ENCODE measurements around the gene MAGI2. TPM values are rescaled to one million over a fixed set of nuclear protein-coding genes. Genes with fewer than 3 reads are reported as not detected.

MAGI2 gene
- total and polyA plus RNA-seq, 9 donors, result 7.1 to 20.4 (median 18.7) TPM

DNA sequence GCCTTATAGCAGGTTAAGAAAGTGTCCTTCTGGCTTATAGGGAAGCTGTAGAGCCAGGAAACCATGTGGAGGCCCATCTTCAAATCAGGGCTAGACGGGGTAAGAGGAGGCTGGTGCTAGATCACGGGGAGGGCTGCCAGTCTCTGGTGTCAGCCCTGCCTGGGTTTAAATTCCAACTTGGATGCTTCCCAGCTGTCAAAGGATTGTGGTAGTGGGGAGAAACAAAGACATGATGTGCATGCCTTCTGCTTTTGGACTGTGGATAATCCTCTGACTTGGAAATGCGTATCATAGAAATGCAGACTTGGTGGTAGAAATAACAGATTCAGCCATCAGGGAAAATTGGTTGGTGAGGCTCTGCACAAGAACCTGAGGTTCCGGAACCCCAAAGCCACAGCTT lies 1329.3 kb downstream of the MAGI2 start:
- intact Hi-C loops (cut with DNase I), result no loop called here
- Histone ChIP-seq H3K36me3 (no peaks in the 10 kb centered on the region), H3K9me3 (no peaks in the 10 kb centered on the region), H3K27me3 (no peaks in the 10 kb centered on the region), H3K27ac (no peak overlapping the region), H3K4me3 (no peak overlapping the region), H3K4me1 (ENCODE audit: insufficient read depth) (no peaks in the 10 kb centered on the region)
- 94% methylated on average over 4 of the region's 4 CpGs for WGBS, 3 donors
- DNase-seq, result no peak
- TF ChIP-seq EP300 (IDR thresholded peaks at IDR 0.05) (no peak), POLR2A (IDR thresholded peaks at IDR 0.05) (no peak)
- TF ChIP-seq, protein P1, sequence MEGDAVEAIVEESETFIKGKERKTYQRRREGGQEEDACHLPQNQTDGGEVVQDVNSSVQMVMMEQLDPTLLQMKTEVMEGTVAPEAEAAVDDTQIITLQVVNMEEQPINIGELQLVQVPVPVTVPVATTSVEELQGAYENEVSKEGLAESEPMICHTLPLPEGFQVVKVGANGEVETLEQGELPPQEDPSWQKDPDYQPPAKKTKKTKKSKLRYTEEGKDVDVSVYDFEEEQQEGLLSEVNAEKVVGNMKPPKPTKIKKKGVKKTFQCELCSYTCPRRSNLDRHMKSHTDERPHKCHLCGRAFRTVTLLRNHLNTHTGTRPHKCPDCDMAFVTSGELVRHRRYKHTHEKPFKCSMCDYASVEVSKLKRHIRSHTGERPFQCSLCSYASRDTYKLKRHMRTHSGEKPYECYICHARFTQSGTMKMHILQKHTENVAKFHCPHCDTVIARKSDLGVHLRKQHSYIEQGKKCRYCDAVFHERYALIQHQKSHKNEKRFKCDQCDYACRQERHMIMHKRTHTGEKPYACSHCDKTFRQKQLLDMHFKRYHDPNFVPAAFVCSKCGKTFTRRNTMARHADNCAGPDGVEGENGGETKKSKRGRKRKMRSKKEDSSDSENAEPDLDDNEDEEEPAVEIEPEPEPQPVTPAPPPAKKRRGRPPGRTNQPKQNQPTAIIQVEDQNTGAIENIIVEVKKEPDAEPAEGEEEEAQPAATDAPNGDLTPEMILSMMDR (IDR thresholded peaks at IDR 0.05), result no peak

DNA sequence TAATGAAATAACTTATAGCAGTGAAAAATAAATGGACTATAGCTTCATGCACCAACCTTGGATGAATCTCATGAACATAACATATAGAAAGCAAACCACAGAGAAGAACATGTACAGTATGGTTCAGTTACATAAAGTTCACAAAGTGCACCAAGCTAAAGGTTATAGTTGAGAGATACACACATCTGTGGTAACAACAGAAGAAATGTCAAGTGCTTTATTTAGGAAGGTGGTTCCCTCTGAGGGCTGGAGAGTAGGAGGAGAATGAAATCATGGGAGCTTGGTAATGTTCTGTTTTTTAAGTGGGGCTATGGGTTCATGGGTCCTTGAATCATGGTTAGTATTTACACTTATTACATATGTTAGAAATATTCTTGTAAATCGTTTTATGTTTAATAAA lies 1331.6 kb downstream of the MAGI2 start:
- intact Hi-C loops (cut with DNase I), result no loop called here
- DNase-seq, result no peak
- H3K27me3 ChIP-seq, result no peaks in the 10 kb centered on the region
- H3K9me3 ChIP-seq, result no peaks in the 10 kb centered on the region
- no peak overlapping the region for H3K27ac ChIP-seq
- no peaks in the 10 kb centered on the region for H3K4me1 ChIP-seq (ENCODE audit: insufficient read depth)
- 55 to 78% (median 57%) methylated on average over 1 of the region's 1 CpG for WGBS, 3 donors
- no peaks in the 10 kb centered on the region for H3K36me3 ChIP-seq
- TF ChIP-seq, protein P1 (IDR thresholded peaks at IDR 0.05), result no peak
- TF ChIP-seq EP300 (IDR thresholded peaks at IDR 0.05), result no peak
- TF ChIP-seq POLR2A (IDR thresholded peaks at IDR 0.05), result no peak
- H3K4me3 ChIP-seq, result no peak overlapping the region

DNA sequence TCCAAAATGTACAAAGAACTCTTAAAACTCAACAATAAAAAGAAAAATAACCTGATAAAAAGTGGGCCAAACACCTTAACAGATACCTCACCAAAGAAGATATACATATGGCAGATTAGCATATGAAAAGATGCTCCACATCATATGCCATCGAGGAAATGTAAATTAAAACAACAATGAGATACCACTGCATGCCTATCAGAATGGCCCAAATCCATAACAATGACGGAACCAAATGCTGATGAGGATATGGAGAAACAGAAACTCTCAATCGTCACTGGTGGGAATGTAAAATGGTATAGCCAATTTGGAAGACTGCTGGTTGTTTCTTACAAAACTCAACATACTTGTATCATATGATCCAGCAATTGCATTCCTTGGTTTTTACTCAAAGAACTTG lies 1335.0 kb downstream of the MAGI2 start:
- WGBS, 3 donors, result 62 to 84% (median 63%) methylated on average over 3 of the region's 3 CpGs
- TF ChIP-seq POLR2A (IDR thresholded peaks at IDR 0.05), result no peak
- no peak for TF ChIP-seq EP300 (IDR thresholded peaks at IDR 0.05)
- TF ChIP-seq, protein P1 (IDR thresholded peaks at IDR 0.05), result no peak
- Histone ChIP-seq H3K27me3 (no peaks in the 10 kb centered on the region), H3K9me3 (no peaks in the 10 kb centered on the region), H3K4me1 (ENCODE audit: insufficient read depth) (no peaks in the 10 kb centered on the region), H3K36me3 (no peaks in the 10 kb centered on the region), H3K27ac (no peak overlapping the region), H3K4me3 (no peak overlapping the region)
- intact Hi-C loops (cut with DNase I), result no loop called here
- DNase-seq, result no peak

DNA sequence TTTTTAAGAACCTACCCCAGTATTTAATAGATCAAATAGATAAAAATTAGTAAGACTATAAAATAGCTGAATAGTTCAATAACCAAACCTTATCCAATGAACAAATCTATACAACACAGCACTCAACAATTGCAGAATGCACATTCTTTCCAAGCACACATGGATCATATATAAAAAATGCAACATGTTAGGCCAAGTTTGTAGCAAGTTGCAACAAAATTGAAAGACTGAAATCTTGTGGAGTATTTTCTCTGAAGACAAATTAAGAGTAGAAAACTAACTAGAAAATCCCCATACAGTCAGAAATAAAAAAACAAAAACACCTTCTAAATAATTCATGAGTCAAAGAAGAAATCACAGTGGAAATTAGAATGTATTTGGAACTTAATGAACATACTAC lies 1337.6 kb downstream of the MAGI2 start:
- intact Hi-C loops (cut with DNase I), result no loop called here
- TF ChIP-seq, protein P1 (IDR thresholded peaks at IDR 0.05), result no peak
- TF ChIP-seq POLR2A (IDR thresholded peaks at IDR 0.05) (no peak), EP300 (IDR thresholded peaks at IDR 0.05) (no peak)
- H3K36me3 ChIP-seq, result no peaks in the 10 kb centered on the region

DNA sequence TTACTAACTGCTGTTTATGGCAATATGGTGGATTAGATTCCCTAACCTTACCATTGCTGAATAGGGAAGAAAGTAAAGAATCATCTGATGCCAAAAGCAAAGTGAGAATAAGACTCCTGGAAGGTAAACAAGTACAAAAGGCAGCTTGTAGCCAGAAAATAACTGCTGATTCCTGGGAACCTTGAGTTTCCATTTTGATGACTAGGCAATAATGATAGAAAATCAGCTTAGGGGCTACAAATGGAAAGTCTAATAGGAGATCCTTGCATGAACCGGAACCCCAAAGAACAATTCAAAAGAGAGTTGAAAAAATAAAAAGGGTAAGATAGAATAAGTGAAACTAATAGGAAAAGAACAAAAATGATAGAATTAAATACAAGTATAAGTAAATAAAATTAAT lies 1338.5 kb downstream of the MAGI2 start:
- intact Hi-C loops (cut with DNase I), result no loop called here
- WGBS, 3 donors, result 96 to 98% (median 97%) methylated on average over 1 of the region's 1 CpG
- TF ChIP-seq POLR2A (IDR thresholded peaks at IDR 0.05), result no peak
- TF ChIP-seq, protein P1 (IDR thresholded peaks at IDR 0.05), result no peak
- no peak for TF ChIP-seq EP300 (IDR thresholded peaks at IDR 0.05)
- Histone ChIP-seq H3K27ac (no peak overlapping the region), H3K9me3 (no peaks in the 10 kb centered on the region), H3K4me1 (ENCODE audit: insufficient read depth) (no peaks in the 10 kb centered on the region), H3K4me3 (no peak overlapping the region), H3K27me3 (no peaks in the 10 kb centered on the region), H3K36me3 (no peaks in the 10 kb centered on the region)
- DNase-seq, result no peak

More for the DNA sequence above, 1337.6 kb downstream of the MAGI2 start:
- Histone ChIP-seq H3K27me3 (no peaks in the 10 kb centered on the region), H3K4me1 (ENCODE audit: insufficient read depth) (no peaks in the 10 kb centered on the region), H3K27ac (no peak overlapping the region), H3K4me3 (no peak overlapping the region), H3K9me3 (no peaks in the 10 kb centered on the region)
- no peak for DNase-seq

Data from ovary (tissue), 9 donors.